HG03066 (cell line): ENCODE results near the gene LCA5L.

Experiments
- ATAC-seq: cut with Tn5 transposase; IDR thresholded peaks from one replicate; pipeline ENCODE4 v1.9.1; 2021; ENCODE audit warnings: low read depth; ENCODE audit not compliant: unreplicated experiment

Gene LCA5L

GRCh38 chr21:39445321-39446269 lies at the start of gene LCA5L:
TSS of gene LCA5L (minus strand) at chr21:39445778. CDS start at chr21:39428493, 17,285 bp downstream.
- peak; percentile 80 for ATAC-seq

- no peak for ATAC-seq
Observed at GRCh38 chr21:39489380-39489924, 43.9 kb upstream of the LCA5L start.

GRCh38 chr21:39484711-39485276 lies 39.2 kb upstream of the LCA5L start:
- ATAC-seq: no peak

GRCh38 chr21:39483917-39484316 lies 38.3 kb upstream of the LCA5L start:
- ATAC-seq: no peak

- no peak for ATAC-seq
Observed at GRCh38 chr21:39481886-39482285, 36.3 kb upstream of the LCA5L start.

GRCh38 chr21:39480271-39480670 lies 34.7 kb upstream of the LCA5L start:
- ATAC-seq: no peak

GRCh38 chr21:39479814-39480182 lies 34.2 kb upstream of the LCA5L start:
- no peak for ATAC-seq

GRCh38 chr21:39479164-39479813 lies 33.7 kb upstream of the LCA5L start:
- ATAC-seq: no peak

GRCh38 chr21:39474611-39475010 lies 29.0 kb upstream of the LCA5L start:
- ATAC-seq: no peak

- no peak for ATAC-seq
Observed at GRCh38 chr21:39472786-39473185, 27.2 kb upstream of the LCA5L start.

GRCh38 chr21:39471598-39471997 lies 26.0 kb upstream of the LCA5L start:
- no peak for ATAC-seq

GRCh38 chr21:39468559-39468958 lies 23.0 kb upstream of the LCA5L start:
- ATAC-seq: no peak

- ATAC-seq: no peak
Observed at GRCh38 chr21:39467746-39468145, 22.2 kb upstream of the LCA5L start.

GRCh38 chr21:39466584-39466983 lies 21.0 kb upstream of the LCA5L start:
- no peak for ATAC-seq

GRCh38 chr21:39463308-39463707 lies 17.7 kb upstream of the LCA5L start:
- ATAC-seq: no peak

GRCh38 chr21:39461419-39461818 lies 15.8 kb upstream of the LCA5L start:
- ATAC-seq: peak; percentile 52

GRCh38 chr21:39456665-39457064 lies 11.1 kb upstream of the LCA5L start:
- ATAC-seq: no peak

- ATAC-seq: no peak
Observed at GRCh38 chr21:39454949-39455668, 9.5 kb upstream of the LCA5L start.

- no peak for ATAC-seq
Observed at GRCh38 chr21:39453571-39454179, 8.1 kb upstream of the LCA5L start.

- ATAC-seq: no peak
Observed at GRCh38 chr21:39452970-39453342, 7.4 kb upstream of the LCA5L start.
